ENCODE data around the gene NUBPL.

- TF ChIP-seq POLR2A (IDR thresholded peaks at IDR 0.05; ENCODE audit: low read depth, low read length) (no peak), PAX5 (IDR thresholded peaks at IDR 0.05; ENCODE audit: insufficient read depth, low read length, severe bottlenecking) (no peak)
Measured at GRCh38 chr14:31876741-31877140, 315.5 kb downstream of the NUBPL start.
